Bronchial epithelial cell (primary cell): ENCODE data around the gene FCRL6. TPM values are rescaled to one million over a fixed set of nuclear protein-coding genes. Genes with fewer than 3 reads are reported as not detected.

Experiments
- DNase-seq: peaks from one replicate; pipeline ENCODE4 v3.0.0-alpha.2; 2010; ENCODE audit warnings: low read depth
- FAIRE-seq: peaks from 2 replicates; lab custom pipeline; 2011; peaks lifted over from hg19 to GRCh38; lab: Jason Lieb, UNC
- H3K27me3 ChIP-seq: 2 replicates; pipeline ENCODE4 v1.5.1; 2011; ENCODE audit warnings: low read length; ENCODE audit not compliant: control insufficient read depth, insufficient read depth
- H3K36me3 ChIP-seq: 2 replicates; pipeline ENCODE4 v1.5.1; 2011; ENCODE audit warnings: low read length; ENCODE audit not compliant: control insufficient read depth, insufficient read depth
- H3K4me3 ChIP-seq: 2 replicates; pipeline ENCODE4 v1.5.1; 2011; ENCODE audit warnings: mild to moderate bottlenecking, low read depth, low read length, control low read depth
- total RNA-seq: library from RNA; depleted of rRNA; stranded (reverse); fragments of >200 nt; gene quantifications from 2 replicates; pipeline ENCODE4 v1.2.1, GENCODE V29; 2014
- TF ChIP-seq, protein P1 (sequence below): IDR thresholded peaks from 2 replicates; pipeline ENCODE4 v1.5.1; 2011; ENCODE audit warnings: mild to moderate bottlenecking, moderate library complexity, low read length, control low read depth, inconsistent platforms; ENCODE audit not compliant: insufficient read depth, severe bottlenecking

The FCRL6 gene
- total RNA-seq: 0.13 TPM in 1 of 2 replicates, not detected in the other

DNA sequence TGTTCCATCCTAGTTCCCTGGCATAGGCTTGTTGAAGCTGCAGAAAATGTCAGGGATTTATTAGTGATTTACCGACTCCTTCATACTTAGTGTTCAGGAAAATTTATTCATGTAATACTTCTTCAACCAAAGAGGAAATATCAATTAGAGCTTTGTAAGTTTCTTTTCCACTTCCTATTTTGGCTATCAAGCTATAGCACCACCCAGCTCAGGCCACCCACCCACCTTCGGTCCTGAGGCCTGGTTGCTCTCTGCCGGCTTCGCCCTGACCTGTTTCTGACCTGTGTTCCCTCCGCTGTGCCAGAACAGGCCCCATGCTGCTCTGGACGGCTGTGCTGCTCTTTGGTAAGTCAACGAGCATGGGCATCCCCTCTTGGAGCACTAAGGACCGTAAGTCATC, at the start of gene FCRL6:
Gene FCRL6, plus strand, starts transcription at position 250 of the 400 bp plus-strand sequence. Its CDS starts 65 bp downstream, at position 315.
- Histone ChIP-seq H3K4me3 (no peak within 1 kb of the TSS), H3K36me3 (no peaks in the 10 kb centered on the region), H3K27me3 (no peaks in the 10 kb centered on the region)
- TF ChIP-seq, protein P1, sequence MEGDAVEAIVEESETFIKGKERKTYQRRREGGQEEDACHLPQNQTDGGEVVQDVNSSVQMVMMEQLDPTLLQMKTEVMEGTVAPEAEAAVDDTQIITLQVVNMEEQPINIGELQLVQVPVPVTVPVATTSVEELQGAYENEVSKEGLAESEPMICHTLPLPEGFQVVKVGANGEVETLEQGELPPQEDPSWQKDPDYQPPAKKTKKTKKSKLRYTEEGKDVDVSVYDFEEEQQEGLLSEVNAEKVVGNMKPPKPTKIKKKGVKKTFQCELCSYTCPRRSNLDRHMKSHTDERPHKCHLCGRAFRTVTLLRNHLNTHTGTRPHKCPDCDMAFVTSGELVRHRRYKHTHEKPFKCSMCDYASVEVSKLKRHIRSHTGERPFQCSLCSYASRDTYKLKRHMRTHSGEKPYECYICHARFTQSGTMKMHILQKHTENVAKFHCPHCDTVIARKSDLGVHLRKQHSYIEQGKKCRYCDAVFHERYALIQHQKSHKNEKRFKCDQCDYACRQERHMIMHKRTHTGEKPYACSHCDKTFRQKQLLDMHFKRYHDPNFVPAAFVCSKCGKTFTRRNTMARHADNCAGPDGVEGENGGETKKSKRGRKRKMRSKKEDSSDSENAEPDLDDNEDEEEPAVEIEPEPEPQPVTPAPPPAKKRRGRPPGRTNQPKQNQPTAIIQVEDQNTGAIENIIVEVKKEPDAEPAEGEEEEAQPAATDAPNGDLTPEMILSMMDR: no peak
- DNase-seq (no peak), FAIRE-seq (no peak)

DNA sequence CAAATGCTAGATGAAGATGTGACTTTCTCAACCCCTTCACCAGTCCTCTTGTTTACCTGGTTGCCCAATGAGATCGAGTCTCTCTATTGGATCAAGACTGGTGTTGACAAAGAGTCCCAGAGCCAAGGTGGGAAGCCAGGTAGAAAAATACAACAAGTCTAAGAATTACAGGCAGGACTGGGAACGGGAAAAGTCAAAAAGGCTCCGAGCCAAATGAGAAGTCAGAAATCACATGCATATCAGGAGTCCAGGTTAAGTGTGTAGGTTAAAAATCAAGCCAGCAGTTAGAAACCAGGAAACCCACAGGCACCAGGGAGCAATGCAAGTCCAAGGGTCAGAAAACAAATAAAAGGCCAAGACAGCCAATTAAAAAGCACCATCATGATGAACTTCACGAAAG, 48.8 kb upstream of the FCRL6 start:
- Histone ChIP-seq H3K36me3 (no peaks in the 10 kb centered on the region), H3K27me3 (peaks cover 4% of the 10 kb centered on the region), H3K4me3 (no peak overlapping the region)
- TF ChIP-seq, protein P1: no peak
- FAIRE-seq (no peak), DNase-seq (no peak)

DNA sequence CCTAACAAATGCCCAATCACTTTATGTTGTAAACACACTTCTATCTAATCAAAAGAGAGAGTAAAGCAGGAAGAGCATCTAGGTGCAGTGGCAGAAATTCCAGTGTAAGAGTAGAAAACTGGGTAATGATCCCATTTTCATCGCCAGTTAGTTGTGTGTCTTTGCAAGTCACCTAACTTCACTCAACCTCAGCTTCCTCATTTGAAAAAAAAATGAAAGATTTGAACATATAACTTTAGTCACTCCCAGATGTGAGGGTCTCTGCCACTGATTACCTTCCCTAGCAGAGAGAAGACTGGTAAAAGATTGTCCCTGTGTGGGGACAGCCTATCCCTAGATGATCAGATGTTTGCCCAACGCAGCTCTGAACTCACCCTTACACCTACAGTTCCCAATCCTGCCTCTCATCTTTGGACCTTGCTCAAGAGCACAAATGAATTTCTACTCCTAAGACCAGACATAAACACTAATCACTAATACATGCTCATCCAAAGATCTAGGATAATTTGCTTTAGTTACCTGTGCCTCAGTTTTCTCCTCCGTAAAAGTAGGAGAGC, 46.6 kb upstream of the FCRL6 start:
- TF ChIP-seq, protein P1: no peak
- Histone ChIP-seq H3K36me3 (no peaks in the 10 kb centered on the region), H3K27me3 (peaks cover 4% of the 10 kb centered on the region), H3K4me3 (no peak overlapping the region)
- FAIRE-seq: no peak
- DNase-seq: no peak

DNA sequence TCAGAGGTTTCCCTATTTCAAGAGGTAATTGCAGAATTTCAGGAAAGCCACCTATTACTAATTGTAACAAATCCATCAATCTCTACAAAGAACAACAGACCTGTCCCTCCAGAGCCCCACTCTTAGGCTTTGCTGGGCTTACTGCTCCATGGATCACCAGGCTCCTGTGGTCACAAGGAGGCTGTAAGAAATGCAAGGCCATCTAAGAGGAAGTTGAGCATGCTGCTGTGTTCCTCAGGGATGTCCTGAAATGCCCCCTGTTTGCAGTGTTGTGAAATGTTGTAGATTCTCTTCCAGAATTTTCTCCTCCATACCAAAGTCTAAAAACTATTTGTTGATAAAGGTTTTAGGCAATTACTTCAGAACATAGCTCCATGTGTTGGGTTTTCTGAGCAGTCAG, 45.8 kb upstream of the FCRL6 start:
- H3K36me3 ChIP-seq: no peaks in the 10 kb centered on the region
- FAIRE-seq (no peak), DNase-seq (no peak)
- TF ChIP-seq, protein P1: no peak
- no peak overlapping the region for H3K4me3 ChIP-seq
- peaks cover 4% of the 10 kb centered on the region for H3K27me3 ChIP-seq

DNA sequence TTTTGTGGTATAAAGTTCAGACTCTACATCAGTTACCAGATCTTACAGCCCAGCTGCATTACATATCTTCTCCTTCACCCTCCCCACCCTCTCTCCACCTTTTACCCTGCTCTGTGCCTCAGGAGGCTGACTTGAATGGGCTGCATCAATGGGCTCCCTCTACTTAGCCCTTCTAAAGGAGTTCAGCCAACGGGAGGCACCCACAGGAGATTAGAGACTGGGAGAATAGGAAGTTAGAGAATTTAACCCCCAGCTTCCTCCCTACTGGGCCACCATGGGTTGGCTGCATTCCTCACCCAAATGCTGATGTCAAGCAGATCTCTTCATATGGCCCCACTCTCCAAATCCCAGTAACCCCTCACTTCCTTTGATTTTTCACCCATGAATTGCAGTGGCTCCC, 38.5 kb upstream of the FCRL6 start:
- TF ChIP-seq, protein P1: no peak

DNA sequence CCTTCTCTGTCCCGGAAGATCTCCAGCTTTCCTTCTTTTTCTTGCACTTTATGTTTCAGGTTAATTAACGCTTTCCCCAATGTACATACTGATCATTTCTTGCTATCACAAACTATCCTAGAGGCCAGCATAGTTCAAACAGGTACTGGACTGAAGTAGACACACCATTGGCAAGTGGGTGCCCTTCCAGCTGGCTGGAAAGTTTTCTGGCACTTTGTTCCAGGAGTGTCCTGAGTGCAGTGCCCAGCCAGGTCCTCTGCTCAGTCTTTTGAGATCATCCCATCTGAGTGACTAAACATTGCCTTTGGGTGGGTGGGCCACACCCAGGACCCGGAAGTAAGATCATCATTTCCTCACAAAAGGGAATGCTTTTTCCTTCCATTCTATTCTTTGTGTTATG, 36.4 kb upstream of the FCRL6 start:
- Histone ChIP-seq H3K4me3 (no peak overlapping the region), H3K36me3 (no peaks in the 10 kb centered on the region), H3K27me3 (no peaks in the 10 kb centered on the region)
- TF ChIP-seq, protein P1: no peak
- no peak for DNase-seq
- FAIRE-seq: no peak

More for the DNA sequence above, 38.5 kb upstream of the FCRL6 start:
- DNase-seq (no peak), FAIRE-seq (no peak)
- Histone ChIP-seq H3K4me3 (no peak overlapping the region), H3K27me3 (no peaks in the 10 kb centered on the region), H3K36me3 (no peaks in the 10 kb centered on the region)
